Endothelial cell of umbilical vein (primary cell): Measurements from ENCODE around the gene LRRC37A3. TPM values are rescaled to one million over a fixed set of nuclear protein-coding genes. Genes with fewer than 3 reads are reported as not detected.
"Not testable (repeated sequence)": the region's sequence is repeated elsewhere in the genome, so short reads cannot be mapped to it uniquely, and the experiment has no call there.

Source experiments
- BruUV-seq: library from RNA; stranded (reverse); fragments of 400-500 nt; replicated peaks from 2 replicates; lab custom pipeline; 2021; lab: Mats Ljungman, UMichigan
- CTCF ChIA-PET: fragments of 300-600, 350-600 bp; sonication (Branson Sonifier 250); formaldehyde crosslinking; loops from one replicate; lab custom pipeline; 2021; ENCODE audit warnings: antibody characterized with exemption, inconsistent platforms; lab: Charles Lee
- POLR2A ChIA-PET: fragments of 300-600, 350-600 bp; sonication (Branson Sonifier 250); formaldehyde crosslinking; loops from one replicate; lab custom pipeline; 2021; ENCODE audit warnings: antibody characterized with exemption, inconsistent platforms; lab: Charles Lee
- DNase-seq: peaks from one replicate; pipeline ENCODE4 v3.0.0-alpha.2; 2011; ENCODE audit warnings: low read depth, low spot score
- FAIRE-seq: peaks from 2 replicates; lab custom pipeline; 2011; peaks lifted over from hg19 to GRCh38; lab: Jason Lieb, UNC
- H2AFZ ChIP-seq: 2 replicates; pipeline ENCODE4 v1.6.0; 2012; ENCODE audit warnings: low read depth, low read length, control low read depth, inconsistent platforms
- H3K27ac ChIP-seq: 2 replicates; pipeline ENCODE4 v1.5.1; 2011; ENCODE audit warnings: low read depth, mild to moderate bottlenecking, control low read depth, low read length, moderate library complexity; ENCODE audit not compliant: insufficient read depth
- H3K27me3 ChIP-seq, 2 experiments: 2 replicates each; pipeline versions ENCODE4 v1.6.0 to v1.6.1; 2011; ENCODE audit warnings: low read length in 2 of 2, mixed read lengths in 1 of 2; ENCODE audit not compliant: control insufficient read depth in 2 of 2, insufficient read depth in 2 of 2
- H3K36me3 ChIP-seq, 2 experiments: 2 replicates in 1 of 2; 3 replicates in 1 of 2; pipeline ENCODE4 v1.5.1; 2011; ENCODE audit warnings: low read length in 2 of 2, mild to moderate bottlenecking in 1 of 2, moderate library complexity in 1 of 2; ENCODE audit not compliant: control insufficient read depth in 2 of 2, insufficient read depth in 2 of 2; ENCODE audit errors: extremely low read depth in 1 of 2
- H3K4me1 ChIP-seq: 3 replicates; pipeline ENCODE4 v1.5.1; 2011; ENCODE audit warnings: mild to moderate bottlenecking, low read length; ENCODE audit not compliant: control insufficient read depth, insufficient read depth; ENCODE audit errors: extremely low read depth
- H3K4me2 ChIP-seq: 2 replicates; pipeline ENCODE4 v1.6.1; 2011; ENCODE audit warnings: low read length, control low read depth, mixed read lengths; ENCODE audit not compliant: insufficient read depth
- H3K4me3 ChIP-seq, 3 experiments: fragments of 200-600 bp in 1 of 3; sonication (generic), shearing (Covaris generic) in 1 of 3; replicated peaks in 1 of 3; 2 replicates each; pipeline ENCODE4 v1.5.1; 2011 to 2016; ENCODE audit warnings: control low read depth in 3 of 3, low read length in 3 of 3, mild to moderate bottlenecking in 2 of 3, inconsistent platforms in 1 of 3, low read depth in 1 of 3, moderate library complexity in 1 of 3; ENCODE audit not compliant: insufficient read depth in 1 of 3
- H3K79me2 ChIP-seq: 2 replicates; pipeline ENCODE4 v1.6.0; 2012; ENCODE audit warnings: low read length, inconsistent platforms; ENCODE audit not compliant: control insufficient read depth, insufficient read depth
- H3K9ac ChIP-seq: replicated peaks from 2 replicates; pipeline ENCODE3; 2011; ENCODE audit warnings: low read length, control low read depth; ENCODE audit not compliant: insufficient read depth; ENCODE audit errors: extremely low read depth
- H3K9me1 ChIP-seq: replicated peaks from 3 replicates; pipeline ENCODE4 v1.6.0; 2011; ENCODE audit warnings: mild to moderate bottlenecking, low read length; ENCODE audit not compliant: control insufficient read depth, insufficient read depth; ENCODE audit errors: extremely low read depth
- H3K9me3 ChIP-seq: replicated peaks from 2 replicates; pipeline ENCODE4 v1.5.1; 2012; ENCODE audit warnings: low read length, inconsistent platforms; ENCODE audit not compliant: control insufficient read depth, insufficient read depth
- H4K20me1 ChIP-seq: replicated peaks from 2 replicates; pipeline ENCODE3; 2011; ENCODE audit warnings: mild to moderate bottlenecking, low read length; ENCODE audit not compliant: control insufficient read depth, insufficient read depth; ENCODE audit errors: extremely low read depth
- dilution Hi-C: fragments of 300-500 bp; cut with MboI; formaldehyde crosslinking; loops from one replicate; pipeline ENCODE4 v1.15.0; 2019; ENCODE audit warnings: low sequenced_read_pairs; ENCODE audit not compliant: extremely low pct_ligation_motif_present
- intact Hi-C: fragments of 100-400 bp; cut with micrococcal nuclease; formaldehyde crosslinking; loops from one replicate; pipeline ENCODE4 v1.10.0; 2022
- polyA plus RNA-seq, 4 experiments: library from polyadenylated mRNA; depleted of rRNA in 3 of 4; stranded (reverse) in 3 of 4; unstranded in 1 of 4; fragments of >200 nt; gene quantifications; 2 replicates each; pipeline versions ENCODE4 v1.2.1 to v1.2.3, GENCODE V29; 2011 to 2012; ENCODE audit warnings: missing spikeins in 1 of 4
- total RNA-seq: library from RNA; stranded (reverse); gene quantifications from 2 replicates; pipeline ENCODE4 v1.2.3, GENCODE V29; 2021

Gene LRRC37A3
- total and polyA plus RNA-seq, 2 donors (not counting 3 experiments of a cell fraction or from before 2014, with no cell fraction given), result 7.1 to 8.6 TPM

GRCh38 chr17:64829824-64830630 lies 89.3 kb downstream of the LRRC37A3 start:
- dilution Hi-C loops, H3K9ac ChIP-seq, intact Hi-C loops, H3K9me3 ChIP-seq, POLR2A ChIA-PET, H3K36me3 ChIP-seq, DNase-seq, BruUV-seq, H3K27me3 ChIP-seq, H3K79me2 ChIP-seq, H3K4me2 ChIP-seq, H3K9me1 ChIP-seq, H3K27ac ChIP-seq, H3K4me3 ChIP-seq, H2AFZ ChIP-seq, H3K4me1 ChIP-seq, CTCF ChIA-PET, FAIRE-seq, H4K20me1 ChIP-seq: not testable (repeated sequence)

- dilution Hi-C loops, FAIRE-seq, POLR2A ChIA-PET, BruUV-seq, intact Hi-C loops, H3K27ac ChIP-seq, H3K27me3 ChIP-seq, H3K4me2 ChIP-seq, H3K36me3 ChIP-seq, CTCF ChIA-PET, H3K9me3 ChIP-seq, H2AFZ ChIP-seq, H3K9ac ChIP-seq, H3K9me1 ChIP-seq, H3K79me2 ChIP-seq, H3K4me3 ChIP-seq, DNase-seq, H4K20me1 ChIP-seq, H3K4me1 ChIP-seq: not testable (repeated sequence)
These were observed 90.2 kb downstream of the LRRC37A3 start for GRCh38 chr17:64829068-64829467.

- peak; percentile 69 for FAIRE-seq
- dilution Hi-C loops, H3K4me1 ChIP-seq: not testable (repeated sequence)
These were observed 100.4 kb downstream of the LRRC37A3 start for GRCh38 chr17:64818904-64819303.

DNA sequence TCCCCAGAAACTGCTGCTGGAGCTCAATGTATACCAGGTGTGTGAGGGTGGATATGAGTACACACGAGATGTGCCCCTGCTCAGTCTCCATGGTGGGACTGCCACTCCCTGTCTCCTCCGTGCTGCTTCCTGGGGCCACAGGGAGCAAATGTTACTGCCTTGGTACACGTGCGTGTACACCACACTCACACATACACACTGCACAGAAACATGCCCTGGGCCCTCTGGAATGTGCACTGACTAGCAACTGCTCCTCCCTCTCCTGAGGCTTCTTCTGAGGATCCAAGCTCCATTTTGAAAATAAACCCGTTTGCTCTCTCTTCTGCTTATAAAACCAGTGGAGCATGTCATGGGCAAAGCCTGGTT lies 103.5 kb downstream of the LRRC37A3 start:
- FAIRE-seq, H3K4me3 ChIP-seq, H3K36me3 ChIP-seq, dilution Hi-C loops, CTCF ChIA-PET, DNase-seq, POLR2A ChIA-PET, H3K9me1 ChIP-seq, H3K9me3 ChIP-seq, H3K9ac ChIP-seq, H3K27me3 ChIP-seq, H4K20me1 ChIP-seq, BruUV-seq, H2AFZ ChIP-seq, H3K79me2 ChIP-seq, H3K4me1 ChIP-seq, H3K27ac ChIP-seq, intact Hi-C loops, H3K4me2 ChIP-seq: not testable (repeated sequence)

More at GRCh38 chr17:64818904-64819303, 100.4 kb downstream of the LRRC37A3 start:
- H3K9me1 ChIP-seq, H4K20me1 ChIP-seq, H3K4me2 ChIP-seq, POLR2A ChIA-PET, H3K79me2 ChIP-seq, BruUV-seq, H3K36me3 ChIP-seq, H2AFZ ChIP-seq, H3K9ac ChIP-seq, H3K27me3 ChIP-seq, intact Hi-C loops, CTCF ChIA-PET, H3K4me3 ChIP-seq, H3K9me3 ChIP-seq: not testable (repeated sequence)
- peak; percentile 6 for DNase-seq
- H3K27ac ChIP-seq, result peak overlapping the region; percentile 45
